ENCODE data around the gene APOA4. TPM values are rescaled to one million over a fixed set of nuclear protein-coding genes. Genes with fewer than 3 reads are reported as not detected.

Gene APOA4
- total RNA-seq, 2 experiments from 2014 or later: not detected

DNA sequence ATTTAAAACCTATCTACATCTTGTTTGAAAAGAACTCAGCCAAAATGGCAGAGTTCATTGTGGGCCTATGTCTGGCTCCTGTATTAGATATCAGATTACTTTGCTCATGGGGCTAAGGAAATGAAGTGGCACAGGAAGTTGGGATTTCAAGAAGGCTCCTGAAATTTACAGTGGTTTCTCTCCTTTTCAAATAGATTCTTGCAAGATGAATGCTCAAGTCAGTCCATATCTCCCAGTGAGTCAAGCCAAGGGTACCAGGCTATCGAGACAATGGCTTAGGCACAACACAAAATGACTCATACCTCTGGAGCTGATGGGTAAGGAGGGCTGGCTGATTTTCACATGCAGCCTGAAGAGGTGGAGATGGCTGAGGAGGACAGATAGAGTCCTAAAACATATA is 38.4 kb upstream of the APOA4 start:
- no peak overlapping the region for H3K4me3 Mint-ChIP-seq
- peak overlapping the region; percentile 44 for H3K27ac Mint-ChIP-seq
- intact Hi-C loops (cut with DNase I, micrococcal nuclease): no loop called here
- peaks cover 13% of the 10 kb centered on the region for H3K4me1 Mint-ChIP-seq
- ChIA-PET CTCF (interaction anchor here (0.6 to 1.3 kb wide), 6 partner anchors 16 to 249 kb away, joined by 3 to 4 read pairs (median 3); no protein-coding TSS in a partner anchor), POLR2A (no interaction called here)
- peak; percentile 72 for ATAC-seq
- no peak for DNase-seq
- H3K27me3 Mint-ChIP-seq: no peaks in the 10 kb centered on the region
- H3K36me3 Mint-ChIP-seq (ENCODE audit: low read depth): peaks cover 51% of the 10 kb centered on the region
- no peaks in the 10 kb centered on the region for H3K9me3 Mint-ChIP-seq (ENCODE audit: low read depth)

DNA sequence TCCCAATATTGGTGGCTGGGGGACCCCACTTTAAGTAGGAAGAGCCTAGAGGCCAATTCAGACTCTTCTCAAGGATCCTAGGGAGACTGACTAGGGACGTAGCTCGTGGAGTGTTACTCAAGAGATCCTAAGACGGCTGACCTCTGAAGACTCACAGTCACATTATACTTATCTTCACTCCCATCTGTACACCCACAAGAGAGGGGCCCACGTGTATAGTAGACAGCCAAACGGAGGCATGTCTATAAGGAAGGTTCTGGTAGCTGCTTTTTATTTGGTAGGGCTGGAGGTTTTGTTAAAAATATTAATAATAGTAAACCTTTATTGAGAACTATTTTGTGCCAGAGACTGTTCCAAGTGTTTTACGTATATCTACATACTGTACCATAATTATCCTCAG is 37.2 kb upstream of the APOA4 start:
- H3K9me3 Mint-ChIP-seq (ENCODE audit: low read depth): no peaks in the 10 kb centered on the region

GRCh38 chr11:116859175-116859574 is 36.1 kb upstream of the APOA4 start:
- ATAC-seq (no peak), DNase-seq (no peak)
- Mint-ChIP-seq H3K36me3 (ENCODE audit: low read depth) (peaks cover 61% of the 10 kb centered on the region), H3K27ac (no peak overlapping the region), H3K4me3 (no peak overlapping the region), H3K27me3 (no peaks in the 10 kb centered on the region), H3K4me1 (peaks cover 32% of the 10 kb centered on the region), H3K9me3 (ENCODE audit: low read depth) (peaks cover 3% of the 10 kb centered on the region)
- ChIA-PET POLR2A (no interaction called here), CTCF (interaction anchor here (0.7 to 1.1 kb wide), 3 partner anchors 10 to 91 kb away, joined by 3 read pairs; no protein-coding TSS in a partner anchor)
- intact Hi-C loops (cut with DNase I, micrococcal nuclease): no loop called here

More for the DNA sequence above, 37.2 kb upstream of the APOA4 start:
- H3K4me3 Mint-ChIP-seq: no peak overlapping the region
- H3K27ac Mint-ChIP-seq: no peak overlapping the region
- H3K36me3 Mint-ChIP-seq (ENCODE audit: low read depth): peaks cover 57% of the 10 kb centered on the region
- intact Hi-C loops (cut with DNase I, micrococcal nuclease): no loop called here
- POLR2A ChIA-PET: no interaction called here
- ATAC-seq (no peak), DNase-seq (no peak)
- peaks cover 24% of the 10 kb centered on the region for H3K4me1 Mint-ChIP-seq
- CTCF ChIA-PET: interaction anchor here (1.3 kb wide), 1 partner anchor 25 kb away, joined by 4 read pairs; no protein-coding TSS in a partner anchor
- no peaks in the 10 kb centered on the region for H3K27me3 Mint-ChIP-seq

DNA sequence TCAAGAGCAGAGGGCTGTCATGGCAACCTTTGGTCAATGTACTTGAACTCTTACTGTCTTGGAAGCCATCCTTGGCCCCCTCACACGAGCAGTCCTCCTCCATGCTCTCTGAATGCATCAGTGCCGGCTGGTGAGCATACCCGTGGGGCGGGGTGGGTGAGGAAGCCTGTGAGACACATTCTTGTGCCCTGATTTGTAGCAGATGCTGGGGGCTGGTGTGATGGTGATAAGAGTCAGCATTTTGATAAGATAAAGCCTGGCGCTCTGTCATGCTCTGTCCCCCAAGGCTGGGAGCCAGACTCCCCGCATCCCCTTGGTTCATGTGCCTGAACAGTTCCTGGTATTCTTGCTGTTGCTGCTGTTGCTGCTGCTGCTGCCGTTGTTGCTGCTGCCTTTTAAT is 34.8 kb upstream of the APOA4 start:
- H3K4me1 Mint-ChIP-seq: peaks cover 45% of the 10 kb centered on the region

GRCh38 chr11:116857316-116857715 is 34.2 kb upstream of the APOA4 start:
- POLR2A ChIA-PET: no interaction called here
- H3K36me3 Mint-ChIP-seq (ENCODE audit: low read depth): peaks cover 60% of the 10 kb centered on the region

More for the DNA sequence above, 34.8 kb upstream of the APOA4 start:
- peaks cover 3% of the 10 kb centered on the region for H3K9me3 Mint-ChIP-seq (ENCODE audit: low read depth)
- H3K4me3 Mint-ChIP-seq: no peak overlapping the region
- intact Hi-C loops (cut with DNase I, micrococcal nuclease): no loop called here
- no peak overlapping the region for H3K27ac Mint-ChIP-seq
- H3K27me3 Mint-ChIP-seq: no peaks in the 10 kb centered on the region
- no peak for ATAC-seq
- POLR2A ChIA-PET: no interaction called here
- CTCF ChIA-PET: interaction anchor here (1.9 to 2.2 kb wide), 2 partner anchors 22 to 68 kb away, joined by 6 to 7 read pairs; no protein-coding TSS in a partner anchor
- DNase-seq: no peak
- peaks cover 61% of the 10 kb centered on the region for H3K36me3 Mint-ChIP-seq (ENCODE audit: low read depth)

DNA sequence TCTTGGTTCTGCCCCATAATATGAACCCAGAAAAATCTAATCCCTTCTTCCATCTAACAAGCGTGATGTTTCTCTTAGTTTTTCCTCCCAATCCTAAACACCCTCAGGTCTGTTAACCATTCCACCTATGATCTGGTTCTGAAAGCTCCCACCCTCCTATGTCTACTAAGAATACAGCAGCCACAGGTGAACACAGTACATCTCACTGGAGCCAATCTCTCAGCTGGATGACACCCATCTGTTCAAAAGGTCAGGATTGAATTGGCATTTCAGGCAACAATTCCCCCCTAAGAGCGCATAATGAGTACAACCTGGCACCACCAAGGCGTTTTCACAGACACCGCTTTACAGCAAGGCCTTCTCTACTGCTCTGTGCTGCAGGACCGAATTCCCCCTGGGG is 33.3 kb upstream of the APOA4 start:
- intact Hi-C loops (cut with DNase I, micrococcal nuclease): no loop called here
- Mint-ChIP-seq H3K27ac (no peak overlapping the region), H3K27me3 (no peaks in the 10 kb centered on the region), H3K4me1 (peaks cover 55% of the 10 kb centered on the region), H3K9me3 (ENCODE audit: low read depth) (peaks cover 3% of the 10 kb centered on the region), H3K4me3 (no peak overlapping the region), H3K36me3 (ENCODE audit: low read depth) (peaks cover 53% of the 10 kb centered on the region)
- ATAC-seq: no peak
- DNase-seq: no peak
- CTCF ChIA-PET: interaction anchor here (1.1 to 2.2 kb wide), 5 partner anchors 9 to 250 kb away, joined by 3 to 7 read pairs (median 5); no protein-coding TSS in a partner anchor
- POLR2A ChIA-PET: no interaction called here

More at GRCh38 chr11:116857316-116857715, 34.2 kb upstream of the APOA4 start:
- intact Hi-C loops (cut with DNase I, micrococcal nuclease): no loop called here
- DNase-seq: no peak
- peaks cover 3% of the 10 kb centered on the region for H3K9me3 Mint-ChIP-seq (ENCODE audit: low read depth)
- no peak overlapping the region for H3K27ac Mint-ChIP-seq
- H3K4me1 Mint-ChIP-seq: peaks cover 51% of the 10 kb centered on the region
- ATAC-seq: no peak
- no peaks in the 10 kb centered on the region for H3K27me3 Mint-ChIP-seq
- CTCF ChIA-PET: interaction anchor here (1.9 to 2.2 kb wide), 2 partner anchors 21 to 67 kb away, joined by 6 to 7 read pairs; no protein-coding TSS in a partner anchor
- H3K4me3 Mint-ChIP-seq: no peak overlapping the region

- Mint-ChIP-seq H3K4me3 (no peak overlapping the region), H3K4me1 (peaks cover 62% of the 10 kb centered on the region), H3K27me3 (no peaks in the 10 kb centered on the region), H3K9me3 (ENCODE audit: low read depth) (peaks cover 3% of the 10 kb centered on the region), H3K36me3 (ENCODE audit: low read depth) (peaks cover 47% of the 10 kb centered on the region), H3K27ac (peak overlapping the region; percentile 14)
- ATAC-seq (no peak), DNase-seq (no peak)
- ChIA-PET POLR2A (no interaction called here), CTCF (interaction anchor here (1.5 to 2.2 kb wide), 3 partner anchors 19 to 251 kb away, joined by 5 to 7 read pairs (median 5); no protein-coding TSS in a partner anchor)
- intact Hi-C loops (cut with DNase I, micrococcal nuclease): no loop called here
Measured at GRCh38 chr11:116855413-116855812, 32.3 kb upstream of the APOA4 start.

DNA sequence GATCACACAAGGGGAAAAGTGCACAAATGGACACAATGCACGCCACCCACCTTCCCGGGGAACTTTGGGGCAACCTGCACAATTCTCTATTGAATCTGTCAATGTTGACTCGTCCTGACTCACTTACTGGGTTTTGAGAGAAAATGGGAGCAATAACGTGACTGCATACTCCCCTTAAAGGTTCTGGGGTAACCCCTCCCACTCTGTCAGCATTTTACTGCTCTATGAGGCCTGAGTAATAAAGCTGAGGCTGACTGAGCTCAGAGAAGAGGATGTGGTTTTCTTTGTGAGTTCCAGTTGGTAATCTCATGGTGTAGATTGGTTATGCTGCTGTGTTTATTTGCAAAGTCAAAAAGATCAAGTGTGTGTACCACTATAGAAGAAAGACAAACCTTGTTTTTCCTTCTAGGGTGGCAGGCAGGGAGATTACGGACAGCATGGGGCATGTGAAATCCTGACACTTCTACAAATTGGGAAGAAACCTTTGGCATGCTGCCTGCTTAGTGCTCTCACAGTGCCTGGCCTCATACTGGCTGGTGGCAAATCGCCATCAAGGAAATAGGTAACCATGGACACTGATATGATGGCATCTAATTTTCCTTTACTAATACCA is 30.5 kb upstream of the APOA4 start:
- POLR2A ChIA-PET: interaction anchor here (0.6 to 1.8 kb wide), 9 partner anchors 11 to 290 kb away, joined by 3 to 7 read pairs (median 5); partner anchors contain the start of gene PAFAH1B2
- CTCF ChIA-PET: interaction anchor here (0.6 to 3.7 kb wide), 20 partner anchors 11 to 377 kb away, joined by 3 to 25 read pairs (median 4); partner anchors contain the start of genes APOA5, PAFAH1B2 and SIDT2
- Mint-ChIP-seq H3K4me3 (peak overlapping the region; percentile 51), H3K9me3 (ENCODE audit: low read depth) (peaks cover 3% of the 10 kb centered on the region), H3K27ac (peak overlapping the region; percentile 90), H3K36me3 (ENCODE audit: low read depth) (peaks cover 47% of the 10 kb centered on the region), H3K4me1 (peaks cover 70% of the 10 kb centered on the region), H3K27me3 (no peaks in the 10 kb centered on the region)
- intact Hi-C loops (cut with DNase I, micrococcal nuclease): loop anchor here (1.0 to 5.0 kb wide), 14 partner anchors 29 to 931 kb away; partner anchors contain the start of genes BUD13 (in 1 of the 2), CEP164 (in 1 of the 2), PCSK7 (in 1 of the 2) and RNF214 (in 1 of the 2)
- ATAC-seq: peak; percentile 92
- DNase-seq: peak; percentile 70

DNA sequence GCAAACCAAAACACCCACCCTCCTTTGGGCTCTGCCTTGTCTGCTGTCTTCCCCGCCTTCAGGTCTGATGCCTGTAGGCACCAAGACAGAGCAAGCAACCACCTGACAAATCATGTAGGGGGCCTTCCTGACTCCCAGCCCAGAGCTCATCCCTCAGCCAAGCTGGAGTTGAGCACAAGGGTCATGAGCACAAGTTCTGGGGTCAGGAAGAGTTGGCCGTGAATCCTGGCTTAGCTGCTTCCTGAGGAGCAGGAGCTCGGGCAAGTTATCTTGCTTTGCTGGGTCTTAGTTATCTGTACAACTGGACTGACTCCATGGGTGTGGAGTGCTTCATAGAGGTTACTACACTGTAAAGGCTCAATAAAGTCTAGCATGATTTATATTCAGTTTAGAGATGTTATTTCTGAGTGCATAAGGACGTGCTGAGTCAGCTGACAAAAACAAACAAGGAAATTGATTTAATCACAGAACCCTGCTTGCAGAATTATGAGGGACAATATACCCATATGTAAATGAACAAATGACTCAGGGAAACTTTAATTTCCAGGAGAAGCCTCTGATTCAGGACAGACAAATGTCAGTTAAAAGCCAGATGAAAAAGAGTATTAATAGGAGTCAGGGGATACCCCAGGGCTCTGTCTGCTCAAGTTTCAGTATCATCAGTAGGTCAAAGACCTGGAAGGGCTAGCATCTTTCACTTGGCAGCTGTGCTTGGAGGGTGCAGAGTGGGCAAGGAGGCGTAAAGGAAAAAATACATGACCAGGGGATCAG is 29.3 kb upstream of the APOA4 start:
- ATAC-seq (peak; percentile 15), DNase-seq (peak; percentile 30)
- Mint-ChIP-seq H3K4me1 (peaks cover 70% of the 10 kb centered on the region), H3K36me3 (ENCODE audit: low read depth) (peaks cover 43% of the 10 kb centered on the region), H3K4me3 (peak overlapping the region; percentile 51), H3K9me3 (ENCODE audit: low read depth) (peaks cover 3% of the 10 kb centered on the region), H3K27ac (peak overlapping the region; percentile 90), H3K27me3 (no peaks in the 10 kb centered on the region)
- intact Hi-C loops (cut with DNase I, micrococcal nuclease): loop anchor here (1.0 to 5.0 kb wide), 14 partner anchors 30 to 930 kb away; partner anchors contain the start of genes BUD13 (in 1 of the 2), CEP164 (in 1 of the 2), PCSK7 (in 1 of the 2) and RNF214 (in 1 of the 2)
- CTCF ChIA-PET: interaction anchor here (0.7 to 3.7 kb wide), 11 partner anchors 10 to 326 kb away, joined by 3 to 25 read pairs (median 5); partner anchors contain the start of genes APOA5, SIDT2 and SIK3
- POLR2A ChIA-PET: interaction anchor here (0.6 to 1.3 kb wide), 2 partner anchors 174 to 318 kb away, joined by 3 to 6 read pairs; no protein-coding TSS in a partner anchor

DNA sequence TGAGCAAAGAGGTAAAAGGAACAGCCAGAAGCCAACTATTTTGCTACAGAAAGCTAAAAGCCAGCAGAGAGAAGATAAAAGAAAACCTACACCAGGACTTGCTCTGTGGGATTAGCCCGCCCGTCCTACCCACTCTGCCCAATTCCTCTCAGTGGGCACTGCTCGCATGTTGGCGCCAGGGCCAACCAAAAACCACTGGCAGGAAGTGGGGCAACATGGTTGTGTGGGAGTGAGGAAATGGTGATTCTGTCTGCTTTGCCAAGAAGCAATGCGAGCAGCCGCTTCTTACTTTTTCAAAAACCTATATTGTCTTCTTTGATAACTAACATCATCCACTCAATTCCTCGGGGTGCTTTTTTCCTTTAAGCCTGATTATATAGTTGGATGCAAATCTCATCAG is 28.5 kb upstream of the APOA4 start:
- peak; percentile 74 for DNase-seq

GRCh38 chr11:116849486-116849885 is 26.4 kb upstream of the APOA4 start:
- Mint-ChIP-seq H3K9me3 (ENCODE audit: low read depth) (peaks cover 3% of the 10 kb centered on the region), H3K36me3 (ENCODE audit: low read depth) (peaks cover 43% of the 10 kb centered on the region), H3K4me3 (no peak overlapping the region), H3K27me3 (no peaks in the 10 kb centered on the region), H3K4me1 (peaks cover 46% of the 10 kb centered on the region), H3K27ac (no peak overlapping the region)
- ATAC-seq (no peak), DNase-seq (no peak)
- CTCF ChIA-PET: interaction anchor here (1.1 kb wide), 1 partner anchor 10 kb away, joined by 3 read pairs; no protein-coding TSS in a partner anchor
- POLR2A ChIA-PET: no interaction called here
- intact Hi-C loops (cut with DNase I, micrococcal nuclease): no loop called here

More for the DNA sequence above, 28.5 kb upstream of the APOA4 start:
- POLR2A ChIA-PET: interaction anchor here (0.5 to 1.1 kb wide), 2 partner anchors 64 to 160 kb away, joined by 3 to 4 read pairs; partner anchors contain the start of gene ZPR1
- H3K9me3 Mint-ChIP-seq (ENCODE audit: low read depth): peaks cover 3% of the 10 kb centered on the region
- H3K27ac Mint-ChIP-seq: peak overlapping the region; percentile 90
- CTCF ChIA-PET: interaction anchor here (0.6 to 3.7 kb wide), 7 partner anchors 9 to 1853 kb away, joined by 3 to 22 read pairs (median 3); partner anchors contain the start of genes APOA1 and APOA5
- peak overlapping the region; percentile 51 for H3K4me3 Mint-ChIP-seq
- no peak for ATAC-seq
- H3K4me1 Mint-ChIP-seq: peaks cover 63% of the 10 kb centered on the region
- intact Hi-C loops (cut with DNase I, micrococcal nuclease): loop anchor here (1.0 to 5.0 kb wide), 8 partner anchors 31 to 929 kb away; partner anchors contain the start of genes ZPR1 (in 2 of the 2), BUD13 (in 1 of the 2) and CEP164 (in 1 of the 2)
- H3K27me3 Mint-ChIP-seq: no peaks in the 10 kb centered on the region
- H3K36me3 Mint-ChIP-seq (ENCODE audit: low read depth): peaks cover 41% of the 10 kb centered on the region

Measured in activated CD4-positive, alpha-beta T cell treated with anti-CD3 and anti-CD28 coated beads for 36 hours (primary cell).